GM12878 (cell line): ENCODE data around the gene POLK. TPM values are rescaled to one million over a fixed set of nuclear protein-coding genes. Genes with fewer than 3 reads are reported as not detected.

Source experiments
- ATAC-seq: fragments of 200-7000 bp; cut with Tn5 transposase; 3 replicates; pipeline ENCODE4 v1.9.1; 2020; ENCODE audit warnings: mild to moderate bottlenecking, moderate library complexity
- BruUV-seq: library from RNA; stranded (reverse); fragments of 400-500 nt; replicated peaks from 2 replicates; lab custom pipeline; 2021; lab: Mats Ljungman, UMichigan
- CTCF ChIA-PET: fragments of 300-600 bp; sonication (Branson Sonifier 250); formaldehyde crosslinking; extraction: SDS; loops from one replicate; lab custom pipeline; 2021; ENCODE audit warnings: inconsistent platforms; lab: Yijun Ruan, JAX
- POLR2A ChIA-PET: fragments of 350-600 bp; formaldehyde crosslinking; extraction: SDS; loops from one replicate; lab custom pipeline; 2021; ENCODE audit warnings: inconsistent platforms; lab: Charles Lee
- RAD21 ChIA-PET: fragments of 300-600 bp; sonication (Branson Sonifier 250); formaldehyde crosslinking; loops from one replicate; lab custom pipeline; 2023; ENCODE audit warnings: antibody characterized with exemption; ENCODE audit not compliant: unreplicated experiment; lab: Charles Lee
- SMC1A ChIA-PET: fragments of 300-600 bp; sonication (Branson Sonifier 250); formaldehyde crosslinking; loops from one replicate; lab custom pipeline; 2023; ENCODE audit not compliant: unreplicated experiment, uncharacterized antibody; lab: Charles Lee
- DNase-seq: peaks from one replicate; pipeline ENCODE4 v3.0.0-alpha.2; 2011; ENCODE audit warnings: low read depth, low spot score
- FAIRE-seq: peaks from 3 replicates; lab custom pipeline; 2011; peaks lifted over from hg19 to GRCh38; lab: Jason Lieb, UNC
- H2AFZ ChIP-seq: 2 replicates; pipeline ENCODE4 v1.6.0; 2011; ENCODE audit warnings: low read depth, low read length, control low read depth; ENCODE audit not compliant: control insufficient read depth
- H3K27ac ChIP-seq: 2 replicates; pipeline ENCODE4 v1.5.1; 2011; ENCODE audit warnings: control low read depth; ENCODE audit not compliant: control insufficient read depth, insufficient read depth
- H3K27me3 ChIP-seq, 2 experiments: replicated peaks in 1 of 2; 2 replicates each; pipeline versions ENCODE4 v1.6.0 to v1.6.1; 2011; ENCODE audit warnings: low read length in 1 of 2; ENCODE audit not compliant: control insufficient read depth in 2 of 2, insufficient read depth in 2 of 2
- H3K36me3 ChIP-seq, 2 experiments: 2 replicates each; pipeline ENCODE4 v1.5.1; 2011; ENCODE audit warnings: low read length in 1 of 2; ENCODE audit not compliant: control insufficient read depth in 2 of 2, insufficient read depth in 2 of 2
- H3K4me1 ChIP-seq: 2 replicates; pipeline ENCODE4 v1.6.1; 2011; ENCODE audit warnings: mild to moderate bottlenecking, low read length, moderate library complexity, mixed read lengths; ENCODE audit not compliant: control insufficient read depth, insufficient read depth
- H3K4me2 ChIP-seq: 2 replicates; pipeline ENCODE4 v1.6.0; 2011; ENCODE audit warnings: control low read depth; ENCODE audit not compliant: control insufficient read depth, insufficient read depth
- H3K4me3 ChIP-seq: fragments of 200-600 bp; sonication (generic); 2 replicates; pipeline ENCODE4 v1.5.1; 2016
- H3K79me2 ChIP-seq: 2 replicates; pipeline ENCODE4 v1.6.0; 2011; ENCODE audit warnings: low read length; ENCODE audit not compliant: control insufficient read depth, insufficient read depth
- H3K9ac ChIP-seq: 2 replicates; pipeline ENCODE4 v1.8.0; 2011; ENCODE audit warnings: low read length, control low read depth, mixed read lengths; ENCODE audit not compliant: control insufficient read depth, insufficient read depth
- H3K9me3 ChIP-seq: replicated peaks from 3 replicates; pipeline ENCODE4 v1.5.1; 2011; ENCODE audit warnings: mild to moderate bottlenecking, low read length; ENCODE audit not compliant: control insufficient read depth, insufficient read depth
- H4K20me1 ChIP-seq: 2 replicates; pipeline ENCODE4 v1.6.0; 2011; ENCODE audit not compliant: control insufficient read depth, insufficient read depth
- CHD1 ChIP-seq: IDR thresholded peaks from 2 replicates; pipeline ENCODE4 v1.6.1; 2012; ENCODE audit warnings: low read depth, low read length, improper control_type of control experiment
- EED ChIP-seq: sonication (generic); IDR thresholded peaks from 2 replicates; pipeline ENCODE4 v1.6.1; 2016; ENCODE audit warnings: antibody characterized with exemption, low read depth
- EZH2 ChIP-seq: IDR thresholded peaks from 2 replicates; pipeline ENCODE4 v1.6.1; 2012; ENCODE audit warnings: low read depth, mild to moderate bottlenecking, control low read depth, inconsistent platforms, low read length, borderline replicate concordance; ENCODE audit not compliant: control insufficient read depth
- IKZF1 ChIP-seq: fragments of 450-650 bp; conservative IDR thresholded peaks from 2 replicates; pipeline ENCODE4 v1.6.1; 2017; ENCODE audit warnings: antibody characterized with exemption, mild to moderate bottlenecking
- JUNB ChIP-seq: IDR thresholded peaks from 2 replicates; pipeline ENCODE4 v1.6.1; 2016; ENCODE audit warnings: antibody characterized with exemption, mild to moderate bottlenecking
- MTA2 ChIP-seq: fragments of 450-650 bp; IDR thresholded peaks from 2 replicates; pipeline ENCODE4 v1.6.1; 2016; ENCODE audit warnings: low read depth, mild to moderate bottlenecking, moderate library complexity
- MYC ChIP-seq: IDR thresholded peaks from 2 replicates; pipeline ENCODE4 v1.6.1; 2011; ENCODE audit warnings: mild to moderate bottlenecking, low read length, moderate library complexity, inconsistent platforms; ENCODE audit not compliant: insufficient read depth, insufficient replicate concordance, insufficient read length, severe bottlenecking
- RAD51 ChIP-seq: fragments of 450-650 bp; IDR thresholded peaks from 2 replicates; pipeline ENCODE4 v1.6.1; 2016; ENCODE audit warnings: moderate library complexity, mild to moderate bottlenecking, inconsistent platforms
- RELB ChIP-seq: fragments of 450-650 bp; IDR thresholded peaks from 2 replicates; pipeline ENCODE4 v1.6.1; 2017; ENCODE audit warnings: low read depth, mild to moderate bottlenecking, moderate library complexity
- REST ChIP-seq: IDR thresholded peaks from 2 replicates; pipeline ENCODE4 v1.6.1; 2012; ENCODE audit warnings: mild to moderate bottlenecking, low read depth, low read length
- SUPT20H ChIP-seq: IDR thresholded peaks from 2 replicates; pipeline ENCODE4 v1.6.1; 2011; ENCODE audit warnings: low read depth, mild to moderate bottlenecking, low read length, moderate library complexity, borderline replicate concordance; ENCODE audit not compliant: control insufficient read depth
- TARDBP ChIP-seq: IDR thresholded peaks from 2 replicates; pipeline ENCODE4 v1.6.1; 2016; ENCODE audit warnings: borderline replicate concordance
- TCF3 ChIP-seq: IDR thresholded peaks from 2 replicates; pipeline ENCODE4 v1.6.1; 2012; ENCODE audit warnings: low read depth, mild to moderate bottlenecking, low read length, borderline replicate concordance; ENCODE audit not compliant: insufficient read depth
- ZBTB11 ChIP-seq: fragments of 450-650 bp; formaldehyde crosslinking; IDR thresholded peaks from 2 replicates; pipeline ENCODE4 v1.5.0; 2022; ENCODE audit warnings: mild to moderate bottlenecking, missing genetic modification characterization
- WGBS: methylation state at CpG from one replicate; pipeline ENCODE4 v1.1.6; 2016; ENCODE audit warnings: low lambda C conversion rate; ENCODE audit not compliant: insufficient replicate concordance, insufficient coverage; ENCODE audit errors: missing lambda C conversion rate; 5-methylcytosine and 5-hydroxymethylcytosine counted together
- in situ Hi-C: fragments of 300-500 bp; cut with MboI; formaldehyde crosslinking; loops from 9 replicates; pipeline ENCODE4 v1.14.3; 2018; ENCODE audit warnings: mixed read lengths
- intact Hi-C: fragments of 100-400 bp; cut with micrococcal nuclease; formaldehyde crosslinking; loops from one replicate; pipeline ENCODE4 v1.14.2; 2022; ENCODE audit not compliant: unreplicated experiment
- polyA plus RNA-seq, 11 experiments: library from polyadenylated mRNA; depleted of rRNA in 4 of 11; unstranded in 6 of 11; stranded (reverse) in 5 of 11; fragments of >200 nt; fragmentation: Nextera tagmentation in 4 of 11; fragmentation: Illumina TruSeq in 1 of 11; extraction: Ambion mirVana in 4 of 11; extraction: Trizol in 1 of 11; gene quantifications; 1 replicate in 1 of 11; 2 replicates in 10 of 11; pipeline versions ENCODE4 v1.2.1 to v1.2.3, GENCODE V29; 2011 to 2016; ENCODE audit warnings: inconsistent platforms in 2 of 11, missing spikeins in 2 of 11, low read depth in 1 of 11
- total RNA-seq, 4 experiments: library from RNA; depleted of rRNA in 3 of 4; stranded (reverse); fragments of >200 nt in 3 of 4; fragmentation: Illumina TruSeq in 1 of 4; extraction: Trizol in 1 of 4; gene quantifications; 2 replicates each; pipeline versions ENCODE4 v1.2.1 to v1.2.3, GENCODE V29; 2013 to 2021

POLK gene
- total and polyA plus RNA-seq, 10 of the 15 experiments (the other 5 are each of a cell fraction or from before 2014, with no cell fraction given): 10.4 to 47.6 (median 29.0) TPM

GRCh38 chr5:75468593-75468992 is 43.1 kb upstream of the POLK start:
- no peak overlapping the region for H3K9ac ChIP-seq
- ChIA-PET POLR2A (no interaction called here), CTCF (interaction anchor here (1.1 kb wide), 1 partner anchor 20 kb away, joined by 4 read pairs; no protein-coding TSS in a partner anchor), RAD21 (no interaction called here)
- H3K9me3 ChIP-seq: peaks cover 22% of the 10 kb centered on the region
- intact Hi-C loops: no loop called here
- DNase-seq (no peak), ATAC-seq (no peak; the same call in 2 of the 3 replicates), FAIRE-seq (no peak)
- 100% methylated on average over 2 of the region's 2 CpGs for WGBS
- peaks cover 56% of the 10 kb centered on the region for H3K79me2 ChIP-seq
- H3K27me3 ChIP-seq: no peaks in the 10 kb centered on the region
- no peak overlapping the region for H2AFZ ChIP-seq
- TF ChIP-seq TARDBP: no peak
- no peak for TF ChIP-seq SUPT20H
- no peak for TF ChIP-seq RAD51
- no peak for TF ChIP-seq REST
- no peak for TF ChIP-seq EED
- no peak for TF ChIP-seq ZBTB11
- TF ChIP-seq MYC: no peak
- TF ChIP-seq CHD1: no peak
- no peak for TF ChIP-seq JUNB
- no peak for TF ChIP-seq RELB
- TF ChIP-seq TCF3: no peak
- TF ChIP-seq IKZF1: no peak
- no peak for TF ChIP-seq MTA2
- no peak for TF ChIP-seq EZH2
- TF ChIP-seq, all 136 proteins: peak for 0
- no TSS peak for BruUV-seq
- SMC1A ChIA-PET: no interaction called here
- Histone ChIP-seq H3K4me1 (peaks cover 7% of the 10 kb centered on the region; the same call in 1 of the 2 replicates), H4K20me1 (peaks cover 2% of the 10 kb centered on the region; the same call in 1 of the 2 replicates), H3K27ac (no peak overlapping the region), H3K4me2 (no peak overlapping the region), H3K4me3 (no peak overlapping the region), H3K36me3 (peaks cover 3% of the 10 kb centered on the region in 2 experiments; a peak in 3 of 4 replicates)
- in situ Hi-C loops: no loop called here
